ENCODE results near the gene UGT1A9.

GRCh38 chr2:233754872-233755611 is 83.3 kb downstream of the UGT1A9 start:
- TF ChIP-seq POLR2A (IDR thresholded peaks at IDR 0.05) (no peak), CTCF (IDR thresholded peaks at IDR 0.05) (no peak), EP300 (IDR thresholded peaks at IDR 0.05) (no peak)
